WTC11 (cell line): ENCODE measurements around the gene EDN1.

Experiments used
- CREM ChIP-seq: sonication (generic); formaldehyde crosslinking; IDR thresholded peaks from 2 replicates; pipeline ENCODE4 v1.8.1; 2022; ENCODE audit warnings: mild to moderate bottlenecking, missing genetic modification reagents, moderate library complexity
- CTCF ChIP-seq: fragments of 200-600 bp; IDR thresholded peaks from 2 replicates; pipeline ENCODE4 v1.8.0; 2022; ENCODE audit warnings: antibody characterized with exemption
- HMGA2 ChIP-seq: fragments of 250-450 bp; sonication (Bioruptor Pico); IDR thresholded peaks from 2 replicates; pipeline ENCODE4 v1.4.0; 2021; ENCODE audit warnings: mild to moderate bottlenecking, moderate library complexity
- NR3C1 ChIP-seq: sonication (generic); formaldehyde crosslinking; conservative IDR thresholded peaks from 2 replicates; pipeline ENCODE4 v1.8.1; 2023; ENCODE audit warnings: low read depth, mild to moderate bottlenecking, missing genetic modification reagents
- ZBTB21 ChIP-seq: sonication (generic); formaldehyde crosslinking; IDR thresholded peaks from 2 replicates; pipeline ENCODE4 v1.8.1; 2023; ENCODE audit warnings: mild to moderate bottlenecking, missing genetic modification reagents, borderline replicate concordance

GRCh38 chr6:12331474-12331873 lies 41.3 kb downstream of the EDN1 start:
- TF ChIP-seq HMGA2 (CRISPR knock-in tag) (no peak), CTCF (no peak), ZBTB21 (CRISPR knock-in tag) (no peak), NR3C1 (CRISPR knock-in tag) (no peak), CREM (CRISPR knock-in tag) (no peak)
